ENCODE results near the gene RNF26. TPM values are rescaled to one million over a fixed set of nuclear protein-coding genes. Genes with fewer than 3 reads are reported as not detected.

Gene RNF26
- polyA plus RNA-seq, 1 donor = 13.0 TPM

GRCh38 chr11:119316016-119316728 lies 18.2 kb upstream of the RNF26 start:
- no peak for DNase-seq (ENCODE audit: low read depth)

GRCh38 chr11:119316729-119317591 lies 17.4 kb upstream of the RNF26 start, which contains the start of gene MCAM:
Gene MCAM, minus strand, starts transcription at chr11:119317130. Its CDS starts 29 bp downstream, at chr11:119317101.
- DNase-seq (ENCODE audit: low read depth) = no peak

GRCh38 chr11:119317592-119318239 lies 16.6 kb upstream of the RNF26 start:
- DNase-seq (ENCODE audit: low read depth) = no peak

GRCh38 chr11:119318240-119319135 lies 15.8 kb upstream of the RNF26 start:
- no peak for DNase-seq (ENCODE audit: low read depth)

DNA sequence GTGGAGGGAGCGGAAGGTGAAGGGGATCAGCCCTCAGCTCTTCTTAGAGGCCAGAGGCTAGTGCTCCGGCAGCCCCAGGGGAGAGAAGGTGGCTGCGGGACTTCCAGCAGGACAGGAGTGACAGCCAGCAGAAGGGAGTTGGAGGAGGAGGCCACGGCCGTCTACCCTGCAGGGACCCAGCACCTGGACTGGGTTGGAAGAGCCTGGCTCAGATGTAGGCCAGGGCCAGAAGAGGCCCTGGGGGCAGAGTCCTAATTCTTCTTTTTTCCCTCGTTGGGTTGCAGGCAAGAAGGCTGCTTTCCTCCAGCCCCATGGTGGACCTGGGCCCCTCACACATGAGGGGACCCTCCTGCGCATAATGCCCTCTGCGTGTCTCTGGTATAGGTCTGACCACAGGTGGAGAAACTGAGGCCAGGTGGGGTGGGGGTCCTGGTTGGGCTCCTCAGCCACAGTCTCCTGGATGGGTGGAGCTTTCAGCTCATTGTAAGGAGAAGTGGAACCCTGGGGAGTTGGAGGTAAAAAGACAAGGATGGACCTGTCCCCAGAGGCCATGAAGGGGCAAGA lies 15.1 kb upstream of the RNF26 start:
- no peak for DNase-seq (ENCODE audit: low read depth)

DNA sequence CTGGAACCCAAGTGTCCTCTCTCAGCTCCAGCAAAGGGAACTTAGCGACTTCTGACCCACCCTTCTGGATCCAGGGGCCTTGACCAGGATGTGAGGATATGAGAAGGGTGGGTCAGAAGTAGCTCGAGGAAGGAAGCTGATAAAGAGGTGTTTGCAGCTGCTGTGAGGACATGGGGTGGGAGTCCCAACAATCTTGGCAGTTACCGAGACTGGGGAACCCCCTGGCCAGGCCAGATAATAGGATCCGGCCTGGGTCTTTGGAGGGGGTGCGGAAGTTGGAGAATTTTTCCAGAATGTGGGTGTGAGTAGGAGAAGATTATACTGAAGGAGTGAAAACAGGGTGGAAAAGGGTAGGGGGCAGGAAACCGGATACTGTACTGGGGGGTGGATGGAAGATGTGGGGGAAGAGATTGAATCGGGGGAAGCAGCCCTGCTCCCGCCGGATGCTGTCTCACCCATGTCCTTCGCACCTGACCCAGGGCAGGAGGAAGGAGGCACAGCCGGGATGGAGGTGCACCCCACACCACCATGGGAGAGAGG lies 14.6 kb upstream of the RNF26 start:
- no peak for DNase-seq (ENCODE audit: low read depth)

DNA sequence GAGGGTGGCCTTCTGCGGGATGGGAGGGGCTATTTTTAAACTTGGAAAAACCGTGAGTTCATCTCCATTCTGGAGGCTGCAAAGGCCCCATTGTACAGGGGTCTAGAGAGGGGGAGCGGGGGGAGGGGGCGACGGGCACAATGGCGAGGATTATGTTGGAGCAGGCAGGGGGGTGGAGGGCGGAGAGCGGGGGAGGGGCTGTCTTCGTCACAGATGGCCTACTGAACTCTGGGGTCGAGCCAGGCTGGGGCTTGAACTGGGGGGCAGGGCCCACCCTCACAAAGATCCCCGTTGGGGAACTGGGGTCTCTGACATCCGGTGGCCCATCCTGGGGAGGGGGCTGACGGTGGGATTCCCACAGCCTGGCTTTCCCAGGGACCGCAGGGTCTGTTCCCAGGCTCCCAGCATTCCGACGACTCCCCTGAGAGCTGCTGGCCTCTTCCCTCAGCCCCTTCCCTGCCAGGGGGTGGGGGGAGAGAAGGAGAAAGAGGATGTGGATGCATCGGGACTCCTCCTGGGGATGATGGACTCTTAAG lies 14.0 kb upstream of the RNF26 start:
- no peak for DNase-seq (ENCODE audit: low read depth)

DNA sequence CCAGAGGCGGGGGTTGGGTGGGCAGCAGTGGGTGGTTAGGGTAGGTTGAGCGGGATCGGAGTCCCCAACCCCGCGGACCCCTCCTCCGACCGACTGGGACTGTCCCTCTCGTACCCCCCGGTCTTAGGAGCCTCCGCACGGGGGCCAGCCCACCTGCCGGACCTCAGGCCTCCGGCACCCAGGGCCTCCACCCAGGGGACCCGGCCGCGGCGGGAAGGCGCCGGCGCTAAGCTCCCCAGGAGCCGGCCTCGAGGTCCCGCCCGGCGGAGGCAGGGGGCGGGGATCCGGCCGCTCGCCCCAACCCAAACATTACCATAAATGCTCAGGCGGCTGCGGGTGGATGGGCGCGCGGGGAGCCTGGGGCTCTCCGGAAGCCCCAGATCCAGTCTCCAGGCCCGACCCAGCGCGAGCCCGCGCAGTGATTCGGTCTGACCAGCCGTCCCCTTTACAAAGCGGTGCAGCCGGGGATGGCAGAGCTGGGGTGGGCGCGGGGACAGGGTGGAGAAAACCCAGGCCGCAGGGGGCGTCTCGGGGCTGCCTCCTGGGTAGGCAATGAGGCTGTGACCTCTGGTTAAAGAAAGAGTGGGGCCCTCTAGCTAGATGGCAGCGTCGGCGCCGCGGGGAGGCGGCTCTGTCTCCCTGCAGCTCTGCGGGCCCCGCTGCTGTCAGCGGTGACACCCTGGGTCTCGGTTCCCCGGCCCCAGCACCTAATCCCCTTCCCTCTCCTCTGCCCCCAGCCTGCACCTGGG lies 13.4 kb upstream of the RNF26 start:
- no peak for DNase-seq (ENCODE audit: low read depth)

DNA sequence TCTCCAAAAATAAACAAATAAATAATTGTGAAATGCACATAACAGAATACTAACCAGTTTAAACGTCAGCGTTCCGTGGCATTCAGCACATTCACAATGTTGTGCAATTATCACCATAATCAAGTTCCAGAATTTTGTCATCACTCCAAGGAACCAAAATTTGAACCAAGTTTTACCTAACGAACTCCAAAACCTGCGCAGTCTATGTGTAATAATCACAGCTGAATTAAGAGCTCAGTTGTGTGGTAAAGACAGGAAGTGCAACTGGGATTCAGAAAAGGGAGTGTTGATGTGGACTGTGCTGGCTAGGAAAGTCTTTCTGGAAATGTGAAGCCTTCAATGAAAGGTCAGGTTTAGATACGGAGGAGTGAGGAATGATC lies 12.0 kb upstream of the RNF26 start:
- DNase-seq (ENCODE audit: low read depth) = no peak

- no peak for DNase-seq (ENCODE audit: low read depth)
Observed at GRCh38 chr11:119322921-119323531, 11.3 kb upstream of the RNF26 start.

DNA sequence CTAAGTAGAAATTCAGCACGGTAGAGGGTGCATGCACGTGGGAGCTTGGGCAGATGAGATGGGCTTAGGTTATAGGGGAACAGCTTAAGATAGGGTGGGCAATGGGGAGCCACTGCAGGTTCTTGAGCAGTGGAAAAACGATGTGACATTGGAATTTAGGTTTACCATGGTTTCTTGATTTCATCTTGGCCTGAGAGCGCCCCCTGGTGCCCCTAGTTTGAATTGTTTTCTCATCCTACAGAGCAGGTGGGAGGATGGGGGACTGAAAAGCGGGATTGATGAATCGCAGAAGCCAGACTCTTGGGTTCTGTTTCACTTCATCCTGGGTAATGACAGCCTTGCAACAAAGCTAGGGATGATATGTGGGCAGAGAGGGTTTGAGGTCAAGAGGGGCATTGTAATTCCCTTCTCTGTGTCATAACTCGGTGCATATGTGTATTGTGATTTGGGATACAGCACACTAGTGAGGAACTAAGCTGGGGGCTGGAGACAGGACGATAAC lies 10.7 kb upstream of the RNF26 start:
- DNase-seq (ENCODE audit: low read depth) = no peak

- no peak for DNase-seq (ENCODE audit: low read depth)
Observed at GRCh38 chr11:119324189-119324588, 10.1 kb upstream of the RNF26 start.

DNA sequence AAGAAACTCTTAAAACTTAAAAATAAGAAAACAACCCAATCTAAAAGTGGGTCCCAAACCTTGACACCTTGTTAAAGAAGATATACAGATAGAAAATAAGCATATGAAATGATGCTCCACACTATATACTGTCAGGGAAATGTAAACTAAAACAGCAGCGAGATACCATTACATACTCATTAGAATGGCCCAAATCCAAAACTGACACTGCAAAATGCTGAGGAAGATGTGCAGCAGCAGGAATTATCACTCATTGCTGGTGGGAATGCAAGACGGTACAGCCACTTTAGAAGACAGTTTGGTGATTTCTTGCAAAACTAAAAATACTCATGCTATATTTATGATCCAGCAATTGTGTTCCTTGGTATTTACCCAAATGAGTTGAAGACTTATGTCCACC lies 5.0 kb upstream of the RNF26 start:
- no peak for DNase-seq (ENCODE audit: low read depth)

GRCh38 chr11:119330237-119330636 lies 4.1 kb upstream of the RNF26 start:
- no peak for DNase-seq (ENCODE audit: low read depth)

- no peak for DNase-seq (ENCODE audit: low read depth)
Observed at GRCh38 chr11:119332111-119332765, 2.1 kb upstream of the RNF26 start.

DNA sequence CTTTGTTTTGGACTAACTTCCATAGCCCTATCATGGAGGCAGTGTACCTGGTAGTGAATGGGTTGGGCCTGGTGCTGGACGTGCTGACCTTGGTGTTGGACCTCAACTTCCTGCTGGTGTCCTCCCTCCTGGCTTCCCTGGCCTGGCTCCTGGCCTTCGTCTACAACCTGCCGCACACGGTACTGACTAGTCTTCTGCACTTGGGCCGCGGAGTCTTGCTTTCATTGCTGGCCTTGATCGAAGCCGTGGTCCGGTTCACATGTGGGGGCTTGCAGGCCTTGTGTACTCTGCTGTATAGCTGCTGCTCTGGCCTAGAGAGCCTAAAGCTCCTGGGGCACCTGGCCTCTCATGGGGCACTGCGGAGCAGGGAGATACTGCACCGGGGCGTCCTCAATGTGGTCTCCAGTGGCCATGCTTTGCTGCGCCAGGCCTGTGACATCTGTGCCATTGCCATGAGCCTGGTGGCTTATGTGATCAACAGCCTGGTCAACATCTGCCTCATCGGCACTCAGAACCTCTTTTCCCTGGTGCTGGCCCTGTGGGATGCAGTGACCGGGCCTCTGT lies 846 bp downstream of the RNF26 start:
- no peak for DNase-seq (ENCODE audit: low read depth)

DNA sequence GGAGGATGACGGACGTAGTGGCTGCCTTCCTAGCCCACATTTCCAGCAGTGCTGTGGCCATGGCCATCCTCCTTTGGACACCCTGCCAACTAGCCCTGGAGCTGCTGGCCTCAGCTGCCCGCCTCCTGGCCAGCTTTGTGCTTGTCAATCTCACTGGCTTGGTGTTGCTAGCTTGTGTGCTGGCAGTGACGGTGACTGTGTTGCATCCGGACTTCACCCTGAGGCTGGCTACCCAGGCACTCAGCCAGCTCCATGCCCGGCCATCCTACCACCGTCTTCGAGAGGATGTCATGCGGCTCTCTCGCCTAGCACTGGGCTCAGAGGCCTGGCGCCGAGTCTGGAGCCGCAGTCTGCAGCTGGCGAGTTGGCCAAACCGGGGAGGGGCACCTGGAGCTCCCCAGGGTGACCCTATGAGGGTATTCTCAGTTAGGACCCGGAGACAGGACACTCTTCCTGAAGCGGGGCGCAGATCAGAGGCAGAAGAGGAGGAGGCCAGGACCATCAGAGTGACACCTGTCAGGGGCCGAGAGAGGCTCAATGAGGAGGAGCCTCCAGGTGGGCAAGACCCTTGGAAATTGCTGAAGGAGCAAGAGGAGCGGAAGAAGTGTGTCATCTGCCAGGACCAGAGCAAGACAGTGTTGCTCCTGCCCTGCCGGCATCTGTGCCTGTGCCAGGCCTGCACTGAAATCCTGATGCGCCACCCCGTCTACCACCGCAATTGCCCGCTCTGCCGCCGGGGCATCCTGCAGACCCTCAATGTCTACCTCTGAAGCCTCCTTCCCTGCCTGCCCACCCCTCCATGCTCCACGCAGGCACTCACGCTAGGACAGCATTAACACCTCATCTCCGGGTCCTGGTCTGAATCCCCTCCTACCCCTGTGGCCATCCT lies 1.6 kb downstream of the RNF26 start:
- DNase-seq (ENCODE audit: low read depth) = no peak

Data from forelimb muscle (tissue), 1 donor.